Endothelial cell of umbilical vein (primary cell): Measurements from ENCODE around the gene PHOSPHO1. TPM values are rescaled to one million over a fixed set of nuclear protein-coding genes. Genes with fewer than 3 reads are reported as not detected.

ENCODE experiments used
- BruUV-seq: library from RNA; stranded (reverse); fragments of 400-500 nt; replicated peaks from 2 replicates; lab custom pipeline; 2021; lab: Mats Ljungman, UMichigan
- CTCF ChIA-PET: fragments of 300-600, 350-600 bp; sonication (Branson Sonifier 250); formaldehyde crosslinking; loops from one replicate; lab custom pipeline; 2021; ENCODE audit warnings: antibody characterized with exemption, inconsistent platforms; lab: Charles Lee
- POLR2A ChIA-PET: fragments of 300-600, 350-600 bp; sonication (Branson Sonifier 250); formaldehyde crosslinking; loops from one replicate; lab custom pipeline; 2021; ENCODE audit warnings: antibody characterized with exemption, inconsistent platforms; lab: Charles Lee
- DNase-seq: peaks from one replicate; pipeline ENCODE4 v3.0.0-alpha.2; 2011; ENCODE audit warnings: low read depth, low spot score
- FAIRE-seq: peaks from 2 replicates; lab custom pipeline; 2011; peaks lifted over from hg19 to GRCh38; lab: Jason Lieb, UNC
- H2AFZ ChIP-seq: 2 replicates; pipeline ENCODE4 v1.6.0; 2012; ENCODE audit warnings: low read depth, low read length, control low read depth, inconsistent platforms
- H3K27ac ChIP-seq: 2 replicates; pipeline ENCODE4 v1.5.1; 2011; ENCODE audit warnings: low read depth, mild to moderate bottlenecking, control low read depth, low read length, moderate library complexity; ENCODE audit not compliant: insufficient read depth
- H3K27me3 ChIP-seq, 2 experiments: 2 replicates each; pipeline versions ENCODE4 v1.6.0 to v1.6.1; 2011; ENCODE audit warnings: low read length in 2 of 2, mixed read lengths in 1 of 2; ENCODE audit not compliant: control insufficient read depth in 2 of 2, insufficient read depth in 2 of 2
- H3K36me3 ChIP-seq, 2 experiments: 2 replicates in 1 of 2; 3 replicates in 1 of 2; pipeline ENCODE4 v1.5.1; 2011; ENCODE audit warnings: low read length in 2 of 2, mild to moderate bottlenecking in 1 of 2, moderate library complexity in 1 of 2; ENCODE audit not compliant: control insufficient read depth in 2 of 2, insufficient read depth in 2 of 2; ENCODE audit errors: extremely low read depth in 1 of 2
- H3K4me1 ChIP-seq: 3 replicates; pipeline ENCODE4 v1.5.1; 2011; ENCODE audit warnings: mild to moderate bottlenecking, low read length; ENCODE audit not compliant: control insufficient read depth, insufficient read depth; ENCODE audit errors: extremely low read depth
- H3K4me2 ChIP-seq: 2 replicates; pipeline ENCODE4 v1.6.1; 2011; ENCODE audit warnings: low read length, control low read depth, mixed read lengths; ENCODE audit not compliant: insufficient read depth
- H3K4me3 ChIP-seq, 3 experiments: fragments of 200-600 bp in 1 of 3; sonication (generic), shearing (Covaris generic) in 1 of 3; replicated peaks in 1 of 3; 2 replicates each; pipeline ENCODE4 v1.5.1; 2011 to 2016; ENCODE audit warnings: control low read depth in 3 of 3, low read length in 3 of 3, mild to moderate bottlenecking in 2 of 3, inconsistent platforms in 1 of 3, low read depth in 1 of 3, moderate library complexity in 1 of 3; ENCODE audit not compliant: insufficient read depth in 1 of 3
- H3K79me2 ChIP-seq: 2 replicates; pipeline ENCODE4 v1.6.0; 2012; ENCODE audit warnings: low read length, inconsistent platforms; ENCODE audit not compliant: control insufficient read depth, insufficient read depth
- H3K9ac ChIP-seq: replicated peaks from 2 replicates; pipeline ENCODE3; 2011; ENCODE audit warnings: low read length, control low read depth; ENCODE audit not compliant: insufficient read depth; ENCODE audit errors: extremely low read depth
- H3K9me1 ChIP-seq: replicated peaks from 3 replicates; pipeline ENCODE4 v1.6.0; 2011; ENCODE audit warnings: mild to moderate bottlenecking, low read length; ENCODE audit not compliant: control insufficient read depth, insufficient read depth; ENCODE audit errors: extremely low read depth
- H3K9me3 ChIP-seq: replicated peaks from 2 replicates; pipeline ENCODE4 v1.5.1; 2012; ENCODE audit warnings: low read length, inconsistent platforms; ENCODE audit not compliant: control insufficient read depth, insufficient read depth
- H4K20me1 ChIP-seq: replicated peaks from 2 replicates; pipeline ENCODE3; 2011; ENCODE audit warnings: mild to moderate bottlenecking, low read length; ENCODE audit not compliant: control insufficient read depth, insufficient read depth; ENCODE audit errors: extremely low read depth
- EZH2 ChIP-seq: IDR thresholded peaks from 2 replicates; pipeline ENCODE4 v1.6.1; 2012; ENCODE audit warnings: borderline replicate concordance, low read depth, mild to moderate bottlenecking, moderate library complexity, low read length, inconsistent platforms; ENCODE audit not compliant: severe bottlenecking
- FOS ChIP-seq: IDR thresholded peaks from 2 replicates; pipeline ENCODE4 v1.6.1; 2011; ENCODE audit warnings: mild to moderate bottlenecking, low read length, moderate library complexity, borderline replicate concordance; ENCODE audit not compliant: insufficient read depth
- GATA2 ChIP-seq: IDR thresholded peaks from 2 replicates; pipeline ENCODE4 v1.7.0; 2011; ENCODE audit warnings: low read depth, mild to moderate bottlenecking, moderate library complexity, mixed read lengths, low read length; ENCODE audit not compliant: insufficient read length, insufficient read depth
- JUN ChIP-seq: IDR thresholded peaks from 2 replicates; pipeline ENCODE4 v1.6.1; 2011; ENCODE audit warnings: borderline replicate concordance, low read depth; ENCODE audit not compliant: insufficient read length, insufficient read depth
- POLR2A ChIP-seq: IDR thresholded peaks from 2 replicates; pipeline ENCODE4 v1.6.1; 2012; ENCODE audit warnings: low read depth, mild to moderate bottlenecking, control low read depth, low read length
- POLR2AphosphoS5 ChIP-seq: IDR thresholded peaks from 2 replicates; pipeline ENCODE4 v1.6.1; 2012; ENCODE audit warnings: low read depth, mild to moderate bottlenecking, control low read depth, low read length, moderate library complexity; ENCODE audit not compliant: insufficient read depth
- dilution Hi-C: fragments of 300-500 bp; cut with MboI; formaldehyde crosslinking; loops from one replicate; pipeline ENCODE4 v1.15.0; 2019; ENCODE audit warnings: low sequenced_read_pairs; ENCODE audit not compliant: extremely low pct_ligation_motif_present
- intact Hi-C: fragments of 100-400 bp; cut with micrococcal nuclease; formaldehyde crosslinking; loops from one replicate; pipeline ENCODE4 v1.10.0; 2022
- polyA plus RNA-seq, 4 experiments: library from polyadenylated mRNA; depleted of rRNA in 3 of 4; stranded (reverse) in 3 of 4; unstranded in 1 of 4; fragments of >200 nt; gene quantifications; 2 replicates each; pipeline versions ENCODE4 v1.2.1 to v1.2.3, GENCODE V29; 2011 to 2012; ENCODE audit warnings: missing spikeins in 1 of 4
- total RNA-seq: library from RNA; stranded (reverse); gene quantifications from 2 replicates; pipeline ENCODE4 v1.2.3, GENCODE V29; 2021
- TF ChIP-seq, protein P1 (sequence below): IDR thresholded peaks from 2 replicates; pipeline ENCODE4 v1.6.1; 2011; ENCODE audit not compliant: insufficient read depth, insufficient read length
- TF ChIP-seq, protein P2 (sequence below), 2 donors: IDR thresholded peaks; 1 replicate in 1 of 2; 2 replicates in 1 of 2; pipeline ENCODE4 v1.5.1; 2011; ENCODE audit warnings: low read length in 2 of 2, mild to moderate bottlenecking in 2 of 2, moderate library complexity in 2 of 2, control low read depth in 1 of 2, inconsistent platforms in 1 of 2, low read depth in 1 of 2; ENCODE audit not compliant: insufficient read depth in 1 of 2; ENCODE audit errors: extremely low read depth in 1 of 2

PHOSPHO1 gene
- total and polyA plus RNA-seq, 2 donors (not counting 3 experiments of a cell fraction or from before 2014, with no cell fraction given), result 0.23 TPM; not detected in 1

GRCh38 chr17:49193513-49194296, 36.9 kb downstream of the PHOSPHO1 start:
- peak; percentile 42 for FAIRE-seq

More at GRCh38 chr17:49193513-49194296, 36.9 kb downstream of the PHOSPHO1 start:
- H3K79me2 ChIP-seq, result no peaks in the 10 kb centered on the region
- dilution Hi-C loops (no loop called here), intact Hi-C loops (no loop called here)
- peak overlapping the region; percentile 31 to 67 (median 62) for H3K4me3 ChIP-seq
- peak overlapping the region; percentile 62 for H3K27ac ChIP-seq
- H3K27me3 ChIP-seq, result no peaks in the 10 kb centered on the region
- peak overlapping the region; percentile 81 for H3K9ac ChIP-seq
- no peaks in the 10 kb centered on the region for H3K36me3 ChIP-seq
- H2AFZ ChIP-seq, result peak overlapping the region; percentile 92
- no TSS peak for BruUV-seq
- H4K20me1 ChIP-seq, result no peaks in the 10 kb centered on the region
- H3K9me1 ChIP-seq, result no peaks in the 10 kb centered on the region
- TF ChIP-seq, protein P1, sequence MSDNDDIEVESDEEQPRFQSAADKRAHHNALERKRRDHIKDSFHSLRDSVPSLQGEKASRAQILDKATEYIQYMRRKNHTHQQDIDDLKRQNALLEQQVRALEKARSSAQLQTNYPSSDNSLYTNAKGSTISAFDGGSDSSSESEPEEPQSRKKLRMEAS, result peak; percentile 7
- TF ChIP-seq EZH2 (no peak), POLR2A (peak; percentile 54), GATA2 (no peak), FOS (no peak), JUN (no peak), POLR2AphosphoS5 (peak; percentile 11)
- TF ChIP-seq, protein P2, sequence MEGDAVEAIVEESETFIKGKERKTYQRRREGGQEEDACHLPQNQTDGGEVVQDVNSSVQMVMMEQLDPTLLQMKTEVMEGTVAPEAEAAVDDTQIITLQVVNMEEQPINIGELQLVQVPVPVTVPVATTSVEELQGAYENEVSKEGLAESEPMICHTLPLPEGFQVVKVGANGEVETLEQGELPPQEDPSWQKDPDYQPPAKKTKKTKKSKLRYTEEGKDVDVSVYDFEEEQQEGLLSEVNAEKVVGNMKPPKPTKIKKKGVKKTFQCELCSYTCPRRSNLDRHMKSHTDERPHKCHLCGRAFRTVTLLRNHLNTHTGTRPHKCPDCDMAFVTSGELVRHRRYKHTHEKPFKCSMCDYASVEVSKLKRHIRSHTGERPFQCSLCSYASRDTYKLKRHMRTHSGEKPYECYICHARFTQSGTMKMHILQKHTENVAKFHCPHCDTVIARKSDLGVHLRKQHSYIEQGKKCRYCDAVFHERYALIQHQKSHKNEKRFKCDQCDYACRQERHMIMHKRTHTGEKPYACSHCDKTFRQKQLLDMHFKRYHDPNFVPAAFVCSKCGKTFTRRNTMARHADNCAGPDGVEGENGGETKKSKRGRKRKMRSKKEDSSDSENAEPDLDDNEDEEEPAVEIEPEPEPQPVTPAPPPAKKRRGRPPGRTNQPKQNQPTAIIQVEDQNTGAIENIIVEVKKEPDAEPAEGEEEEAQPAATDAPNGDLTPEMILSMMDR (IDR thresholded peaks at IDR 0.05; ENCODE audit: extremely low read depth in 1 of 2, insufficient read depth in 1 of 2, low read depth in 1 of 2, low read length in 2 of 2), result no peak
- peak; percentile 73 for DNase-seq
- POLR2A ChIA-PET, result interaction anchor here (0.6 to 1.2 kb wide), 3 partner anchors 9 to 337 kb away, joined by 3 read pairs; no protein-coding TSS in a partner anchor
- H3K9me3 ChIP-seq, result no peaks in the 10 kb centered on the region
- H3K4me1 ChIP-seq, result peaks cover 8% of the 10 kb centered on the region
- H3K4me2 ChIP-seq, result peak overlapping the region; percentile 70
- CTCF ChIA-PET, result interaction anchor here (0.7 to 15.9 kb wide), 5 partner anchors 14 to 97 kb away, joined by 3 to 212 read pairs (median 3); partner anchors contain the start of genes ABI3, GNGT2 and PHOSPHO1
